A549 (cell line): ENCODE measurements around the gene CBLN4. TPM values are rescaled to one million over a fixed set of nuclear protein-coding genes. Genes with fewer than 3 reads are reported as not detected.

Source experiments
- ATAC-seq, 2 experiments: fragments of 200-7000 bp in 1 of 2; fragments of >200 bp in 1 of 2; cut with Nextera tagmentation in 1 of 2; cut with Tn5 transposase in 1 of 2; 3 replicates each; pipeline versions ENCODE4 v1.8.0 to v1.9.1; 2018 to 2020; ENCODE audit warnings: mild to moderate bottlenecking in 1 of 2, moderate library complexity in 1 of 2
- CTCF ChIA-PET: fragments of 300-600 bp; sonication (Branson Sonifier 250); formaldehyde crosslinking; extraction: SDS; loops from one replicate; lab custom pipeline; 2021; ENCODE audit warnings: antibody characterized with exemption, inconsistent platforms; lab: Yijun Ruan, JAX
- POLR2A ChIA-PET: fragments of 350-600 bp; formaldehyde crosslinking; extraction: SDS; loops from one replicate; lab custom pipeline; 2021; ENCODE audit warnings: antibody characterized with exemption, inconsistent platforms; lab: Yijun Ruan, JAX
- DNase-seq, 2 experiments: peaks; one replicate each; pipeline versions ENCODE4 v3.0.0 to v3.0.0-alpha.2; 2011 to 2016; ENCODE audit warnings: low read depth in 1 of 2, low spot score in 1 of 2
- FAIRE-seq: peaks from 2 replicates; lab custom pipeline; 2011; peaks lifted over from hg19 to GRCh38; lab: Jason Lieb, UNC
- H3K27ac ChIP-seq, 2 experiments: fragments of >200 bp; sonication (Bioruptor Twin); formaldehyde crosslinking; 3 replicates each; pipeline ENCODE4 v1.5.1; 2016 to 2017
- H3K4me1 ChIP-seq: fragments of >200 bp; sonication (Bioruptor Twin); formaldehyde crosslinking; 3 replicates; pipeline ENCODE4 v1.6.1; 2016
- H3K4me2 ChIP-seq: fragments of >200 bp; sonication (Bioruptor Twin); formaldehyde crosslinking; 3 replicates; pipeline ENCODE4 v1.6.1; 2016
- H3K4me3 ChIP-seq: fragments of >200 bp; sonication (Bioruptor Twin); formaldehyde crosslinking; 3 replicates; pipeline ENCODE4 v1.5.1; 2016
- H3K9me3 ChIP-seq: fragments of >200 bp; sonication (Bioruptor Twin); formaldehyde crosslinking; 3 replicates; pipeline ENCODE4 v1.6.1; 2016
- BHLHE40 ChIP-seq: IDR thresholded peaks from 2 replicates; pipeline ENCODE4 v1.6.1; 2012; ENCODE audit warnings: low read depth, low read length, inconsistent platforms
- CBX8 ChIP-seq: fragments of 200-600 bp; sonication (generic); IDR thresholded peaks from 2 replicates; pipeline ENCODE4 v1.6.1; 2016
- CHD2 ChIP-seq: fragments of 150-350 bp; IDR thresholded peaks from 2 replicates; pipeline ENCODE4 v1.6.1; 2014; ENCODE audit warnings: low read length; ENCODE audit not compliant: partially characterized antibody
- EHMT2 ChIP-seq: fragments of 200-600 bp; sonication (generic); IDR thresholded peaks from 2 replicates; pipeline ENCODE4 v1.6.1; 2016; ENCODE audit warnings: antibody characterized with exemption, low read depth, mild to moderate bottlenecking, moderate library complexity
- EP300 ChIP-seq, 2 experiments: fragments of >200 bp; sonication (Bioruptor Twin); formaldehyde crosslinking; IDR thresholded peaks; 2 replicates in 1 of 2; 3 replicates in 1 of 2; pipeline ENCODE4 v1.6.1; 2016 to 2017
- FOSB ChIP-seq: fragments of 250-450 bp; sonication (Bioruptor Pico); IDR thresholded peaks from 2 replicates; pipeline ENCODE4 v1.5.0; 2020; ENCODE audit warnings: mild to moderate bottlenecking, moderate library complexity
- FOSL2 ChIP-seq, 2 experiments: fragments of 450-650 bp in 1 of 2; fragments of >200 bp in 1 of 2; sonication (Bioruptor Twin) in 1 of 2; formaldehyde crosslinking; IDR thresholded peaks; 2 replicates each; pipeline versions ENCODE4 v1.5.0 to v1.6.1; 2016 to 2020; ENCODE audit warnings: mild to moderate bottlenecking in 1 of 2, moderate library complexity in 1 of 2
- FOXS1 ChIP-seq: fragments of 250-450 bp; sonication (Bioruptor Pico); IDR thresholded peaks from 2 replicates; pipeline ENCODE4 v1.5.0; 2020; ENCODE audit warnings: mild to moderate bottlenecking, moderate library complexity
- GATA3 ChIP-seq: IDR thresholded peaks from 2 replicates; pipeline ENCODE4 v1.6.1; 2012; ENCODE audit warnings: borderline replicate concordance
- HOXA7 ChIP-seq: fragments of 250-450 bp; sonication (Bioruptor Pico); IDR thresholded peaks from 2 replicates; pipeline ENCODE4 v1.5.0; 2020; ENCODE audit warnings: mild to moderate bottlenecking, moderate library complexity
- HOXB13 ChIP-seq: fragments of 250-450 bp; sonication (Bioruptor Pico); IDR thresholded peaks from 2 replicates; pipeline ENCODE4 v1.5.0; 2020; ENCODE audit warnings: low read depth, mild to moderate bottlenecking, moderate library complexity
- JUNB ChIP-seq: fragments of >200 bp; sonication (Bioruptor Twin); formaldehyde crosslinking; IDR thresholded peaks from 2 replicates; pipeline ENCODE4 v1.6.1; 2016
- MYC ChIP-seq: IDR thresholded peaks from 2 replicates; pipeline ENCODE4 v1.6.1; 2012; ENCODE audit warnings: mild to moderate bottlenecking, inconsistent platforms, low read length, improper control_type of control experiment, borderline replicate concordance
- NFE2L2 ChIP-seq: fragments of 150-350 bp; conservative IDR thresholded peaks from 2 replicates; pipeline ENCODE4 v1.6.1; 2014; ENCODE audit warnings: low read length
- NR3C1 ChIP-seq: fragments of >200 bp; sonication (Bioruptor Twin); formaldehyde crosslinking; IDR thresholded peaks from 3 replicates; pipeline ENCODE4 v1.6.1; 2017
- RARB ChIP-seq: fragments of 250-450 bp; sonication (Bioruptor Pico); IDR thresholded peaks from 2 replicates; pipeline ENCODE4 v1.8.0; 2021; ENCODE audit warnings: mild to moderate bottlenecking, moderate library complexity
- TP53 ChIP-seq: fragments of 250-450 bp; sonication (Bioruptor Pico); IDR thresholded peaks from 2 replicates; pipeline ENCODE4 v1.5.0; 2021; ENCODE audit warnings: mild to moderate bottlenecking, moderate library complexity
- ZC3H11A ChIP-seq: fragments of 450-650 bp; IDR thresholded peaks from 2 replicates; pipeline ENCODE4 v1.6.1; 2014; ENCODE audit warnings: antibody characterized with exemption, mild to moderate bottlenecking
- ZFP36 ChIP-seq: fragments of 450-650 bp; IDR thresholded peaks from 2 replicates; pipeline ENCODE4 v1.6.1; 2014; ENCODE audit warnings: borderline replicate concordance; ENCODE audit not compliant: partially characterized antibody
- ZNF302 ChIP-seq: fragments of 250-450 bp; sonication (Bioruptor Pico); IDR thresholded peaks from 2 replicates; pipeline ENCODE4 v1.9.0; 2021; ENCODE audit warnings: inconsistent platforms, mild to moderate bottlenecking, moderate library complexity
- ZSCAN20 ChIP-seq: fragments of 250-450 bp; sonication (Bioruptor Pico); IDR thresholded peaks from 2 replicates; pipeline ENCODE4 v1.8.0; 2022; ENCODE audit warnings: mild to moderate bottlenecking, moderate library complexity
- WGBS: methylation state at CpG from one replicate; pipeline ENCODE4 v1.1.6; 2017; ENCODE audit errors: missing lambda C conversion rate; 5-methylcytosine and 5-hydroxymethylcytosine counted together
- polyA plus RNA-seq, 4 experiments: library from polyadenylated mRNA; depleted of rRNA in 3 of 4; stranded (reverse); fragments of >200 nt; fragmentation: RNase III in 1 of 4; extraction: RNeasy Plus Mini Kit Qiagen cat#74134 plus additional on column Dnase treatment in 1 of 4; gene quantifications; 2 replicates in 3 of 4; 3 replicates in 1 of 4; pipeline ENCODE4 v1.2.3, GENCODE V29; 2011 to 2017
- TF ChIP-seq, protein P1 (sequence below): fragments of 450-650 bp; IDR thresholded peaks from 2 replicates; pipeline ENCODE4 v1.6.1; 2014; ENCODE audit warnings: antibody characterized with exemption
- TF ChIP-seq, protein P2 (sequence below): IDR thresholded peaks from 2 replicates; pipeline ENCODE4 v1.6.1; 2012; ENCODE audit warnings: low read depth, borderline replicate concordance

The CBLN4 gene
- polyA plus RNA-seq, 2 of the 4 experiments (the other 2 are of a cell fraction), result not detected

DNA sequence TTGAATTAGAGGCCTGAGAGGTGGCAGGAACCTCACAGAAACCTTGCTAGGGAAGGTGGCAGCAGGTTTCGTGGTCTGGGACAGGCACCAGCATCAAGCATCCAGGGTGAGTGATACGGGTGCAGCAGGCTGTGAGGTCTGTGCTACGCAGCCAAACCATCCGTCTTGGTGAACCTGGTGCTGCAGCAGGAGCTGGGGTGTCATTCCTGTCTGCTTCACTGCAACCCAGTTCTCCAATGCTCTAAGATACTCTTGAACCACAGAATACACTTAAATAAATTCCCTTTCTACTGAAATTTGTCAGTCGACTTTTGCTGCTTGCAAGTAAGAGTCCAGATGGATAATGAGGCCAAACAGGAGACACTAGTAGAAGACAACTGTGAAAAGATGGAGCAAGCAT, 9.7 kb upstream of the CBLN4 start:
- no peaks in the 10 kb centered on the region for H3K4me1 ChIP-seq
- CTCF ChIA-PET, result no interaction called here

DNA sequence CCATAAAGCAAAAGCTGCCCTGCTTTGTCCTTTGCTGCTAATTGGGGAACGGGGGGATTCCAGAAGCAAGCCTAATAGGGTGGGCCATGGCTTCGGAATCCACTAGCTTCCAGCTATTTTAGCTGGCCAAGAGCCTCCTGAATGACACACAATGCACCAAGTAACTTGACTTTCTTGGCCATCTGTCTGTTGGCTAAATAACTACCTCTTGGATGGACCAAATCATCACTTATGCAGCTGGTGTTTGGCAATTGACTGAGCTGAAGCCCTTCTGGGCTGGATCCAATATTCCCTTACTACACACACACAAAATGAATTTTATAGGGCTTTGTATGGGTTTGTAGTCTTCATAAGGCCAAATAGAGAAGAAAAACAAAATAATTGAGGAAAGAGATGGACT, 8.8 kb upstream of the CBLN4 start:
- Histone ChIP-seq H3K4me2 (no peak overlapping the region), H3K27ac (no peak overlapping the region), H3K9me3 (no peaks in the 10 kb centered on the region; the same call in 2 of the 3 replicates), H3K4me1 (no peaks in the 10 kb centered on the region), H3K4me3 (no peak overlapping the region)
- ATAC-seq, result no peak
- TF ChIP-seq NFE2L2, result no peak
- no peak for TF ChIP-seq EP300 (IDR thresholded peaks at IDR 0.05)
- no peak for TF ChIP-seq TP53
- TF ChIP-seq, protein P1, sequence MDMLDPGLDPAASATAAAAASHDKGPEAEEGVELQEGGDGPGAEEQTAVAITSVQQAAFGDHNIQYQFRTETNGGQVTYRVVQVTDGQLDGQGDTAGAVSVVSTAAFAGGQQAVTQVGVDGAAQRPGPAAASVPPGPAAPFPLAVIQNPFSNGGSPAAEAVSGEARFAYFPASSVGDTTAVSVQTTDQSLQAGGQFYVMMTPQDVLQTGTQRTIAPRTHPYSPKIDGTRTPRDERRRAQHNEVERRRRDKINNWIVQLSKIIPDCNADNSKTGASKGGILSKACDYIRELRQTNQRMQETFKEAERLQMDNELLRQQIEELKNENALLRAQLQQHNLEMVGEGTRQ, result no peak
- no peak for TF ChIP-seq ZNF302
- TF ChIP-seq CBX8, result no peak
- no peak for TF ChIP-seq EHMT2
- TF ChIP-seq RARB (CRISPR knock-in tag), result no peak
- no peak for DNase-seq
- no peak for FAIRE-seq
- WGBS, result 0% methylated on average over 2 of the region's 2 CpGs
- CTCF ChIA-PET, result no interaction called here
- POLR2A ChIA-PET, result no interaction called here

More for the DNA sequence above, 9.7 kb upstream of the CBLN4 start:
- ATAC-seq (no peak), FAIRE-seq (no peak), DNase-seq (no peak)
- no peak overlapping the region for H3K4me2 ChIP-seq
- TF ChIP-seq EHMT2, result no peak
- TF ChIP-seq, protein P2, sequence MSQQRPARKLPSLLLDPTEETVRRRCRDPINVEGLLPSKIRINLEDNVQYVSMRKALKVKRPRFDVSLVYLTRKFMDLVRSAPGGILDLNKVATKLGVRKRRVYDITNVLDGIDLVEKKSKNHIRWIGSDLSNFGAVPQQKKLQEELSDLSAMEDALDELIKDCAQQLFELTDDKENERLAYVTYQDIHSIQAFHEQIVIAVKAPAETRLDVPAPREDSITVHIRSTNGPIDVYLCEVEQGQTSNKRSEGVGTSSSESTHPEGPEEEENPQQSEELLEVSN, result no peak
- TF ChIP-seq RARB (CRISPR knock-in tag), result no peak
- no peak for TF ChIP-seq ZFP36
- TF ChIP-seq BHLHE40, result no peak
- TF ChIP-seq FOSB, result no peak
- TF ChIP-seq MYC, result no peak
- TF ChIP-seq HOXB13 (CRISPR knock-in tag), result no peak
- no peak for TF ChIP-seq CBX8
- TF ChIP-seq FOSL2 (IDR thresholded peaks at IDR 0.05), result no peak
- no peak for TF ChIP-seq FOSL2 (CRISPR knock-in tag; IDR thresholded peaks at IDR 0.05)
- TF ChIP-seq ZC3H11A, result no peak
- no peaks in the 10 kb centered on the region; the same call in 2 of the 3 replicates for H3K9me3 ChIP-seq
- H3K4me3 ChIP-seq, result no peak overlapping the region
- H3K27ac ChIP-seq, result no peak overlapping the region
- POLR2A ChIA-PET, result no interaction called here
- 10% methylated on average over 5 of the region's 5 CpGs for WGBS

DNA sequence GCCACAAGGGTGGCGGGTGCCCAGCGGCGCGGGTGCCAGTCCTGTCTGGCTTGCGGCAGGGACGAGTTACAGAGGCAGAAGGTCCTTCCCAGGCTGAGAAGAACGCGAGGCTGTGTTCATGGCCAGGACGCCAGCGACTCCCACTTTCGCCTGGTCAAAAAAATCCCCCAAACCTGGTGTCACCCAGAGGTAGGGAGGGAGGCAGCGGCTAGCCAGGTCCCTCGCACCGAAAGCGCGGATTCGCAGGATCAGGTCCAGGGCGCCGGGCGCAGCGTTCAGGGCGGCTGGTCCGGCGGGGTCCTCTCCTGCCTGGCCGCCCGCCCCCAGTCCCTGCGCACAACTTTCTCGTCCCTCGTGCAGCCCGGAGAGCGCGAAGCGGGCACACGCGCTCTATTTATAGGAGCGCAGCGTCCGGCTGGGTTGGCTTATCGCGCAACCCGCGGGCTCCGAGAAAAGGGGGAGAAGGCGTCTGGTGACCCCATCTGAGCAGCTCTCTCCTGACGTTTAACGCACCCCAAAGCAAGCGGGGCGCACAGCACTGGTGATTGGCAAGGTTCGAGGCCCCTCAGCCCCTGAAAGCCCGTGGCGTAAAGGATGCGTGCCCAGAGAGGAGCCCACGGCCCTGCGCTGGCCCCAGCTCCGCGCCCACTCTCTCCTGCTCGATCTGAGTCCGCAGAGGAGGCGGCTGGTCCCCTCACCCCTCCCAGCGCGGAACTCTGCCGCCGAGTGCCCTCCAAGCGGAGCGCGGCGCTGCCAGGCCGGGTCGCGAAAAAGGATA, 519 bp downstream of the CBLN4 start:
- no peak overlapping the region for H3K4me3 ChIP-seq
- DNase-seq (no peak), FAIRE-seq (no peak), ATAC-seq (no peak)
- H3K9me3 ChIP-seq, result no peaks in the 10 kb centered on the region; the same call in 2 of the 3 replicates
- H3K27ac ChIP-seq, result no peak overlapping the region
- 73% methylated on average over 49 of the region's 70 CpGs for WGBS
- ChIA-PET POLR2A (no interaction called here), CTCF (interaction anchor here (0.5 kb wide), 1 partner anchor 431 kb away, joined by 3 read pairs; no protein-coding TSS in a partner anchor)
- no peaks in the 10 kb centered on the region for H3K4me1 ChIP-seq
- TF ChIP-seq CHD2, result no peak
- TF ChIP-seq ZSCAN20 (CRISPR knock-in tag), result no peak
- TF ChIP-seq EP300 (IDR thresholded peaks at IDR 0.05), result no peak
- no peak for TF ChIP-seq FOSL2 (IDR thresholded peaks at IDR 0.05)
- no peak for TF ChIP-seq FOSL2 (CRISPR knock-in tag; IDR thresholded peaks at IDR 0.05)
- no peak for TF ChIP-seq MYC
- no peak for TF ChIP-seq JUNB
- TF ChIP-seq GATA3, result no peak
- TF ChIP-seq, protein P1, result no peak
- TF ChIP-seq, protein P2, result no peak
- TF ChIP-seq FOSB, result no peak
- no peak for TF ChIP-seq NR3C1
- TF ChIP-seq HOXA7 (CRISPR knock-in tag), result no peak
- TF ChIP-seq FOXS1, result no peak
- H3K4me2 ChIP-seq, result no peak overlapping the region
